Endothelial cell of umbilical vein (primary cell): ENCODE data around the gene KCNQ5. TPM values are rescaled to one million over a fixed set of nuclear protein-coding genes. Genes with fewer than 3 reads are reported as not detected.

ENCODE experiments used
- BruUV-seq: library from RNA; stranded (reverse); fragments of 400-500 nt; replicated peaks from 2 replicates; lab custom pipeline; 2021; lab: Mats Ljungman, UMichigan
- CTCF ChIA-PET: fragments of 300-600, 350-600 bp; sonication (Branson Sonifier 250); formaldehyde crosslinking; loops from one replicate; lab custom pipeline; 2021; ENCODE audit warnings: antibody characterized with exemption, inconsistent platforms; lab: Charles Lee
- POLR2A ChIA-PET: fragments of 300-600, 350-600 bp; sonication (Branson Sonifier 250); formaldehyde crosslinking; loops from one replicate; lab custom pipeline; 2021; ENCODE audit warnings: antibody characterized with exemption, inconsistent platforms; lab: Charles Lee
- DNase-seq: peaks from one replicate; pipeline ENCODE4 v3.0.0-alpha.2; 2011; ENCODE audit warnings: low read depth, low spot score
- FAIRE-seq: peaks from 2 replicates; lab custom pipeline; 2011; peaks lifted over from hg19 to GRCh38; lab: Jason Lieb, UNC
- H2AFZ ChIP-seq: 2 replicates; pipeline ENCODE4 v1.6.0; 2012; ENCODE audit warnings: low read depth, low read length, control low read depth, inconsistent platforms
- H3K27ac ChIP-seq: 2 replicates; pipeline ENCODE4 v1.5.1; 2011; ENCODE audit warnings: low read depth, mild to moderate bottlenecking, control low read depth, low read length, moderate library complexity; ENCODE audit not compliant: insufficient read depth
- H3K27me3 ChIP-seq, 2 experiments: 2 replicates each; pipeline versions ENCODE4 v1.6.0 to v1.6.1; 2011; ENCODE audit warnings: low read length in 2 of 2, mixed read lengths in 1 of 2; ENCODE audit not compliant: control insufficient read depth in 2 of 2, insufficient read depth in 2 of 2
- H3K36me3 ChIP-seq, 2 experiments: 2 replicates in 1 of 2; 3 replicates in 1 of 2; pipeline ENCODE4 v1.5.1; 2011; ENCODE audit warnings: low read length in 2 of 2, mild to moderate bottlenecking in 1 of 2, moderate library complexity in 1 of 2; ENCODE audit not compliant: control insufficient read depth in 2 of 2, insufficient read depth in 2 of 2; ENCODE audit errors: extremely low read depth in 1 of 2
- H3K4me1 ChIP-seq: 3 replicates; pipeline ENCODE4 v1.5.1; 2011; ENCODE audit warnings: mild to moderate bottlenecking, low read length; ENCODE audit not compliant: control insufficient read depth, insufficient read depth; ENCODE audit errors: extremely low read depth
- H3K4me2 ChIP-seq: 2 replicates; pipeline ENCODE4 v1.6.1; 2011; ENCODE audit warnings: low read length, control low read depth, mixed read lengths; ENCODE audit not compliant: insufficient read depth
- H3K4me3 ChIP-seq, 3 experiments: fragments of 200-600 bp in 1 of 3; sonication (generic), shearing (Covaris generic) in 1 of 3; replicated peaks in 1 of 3; 2 replicates each; pipeline ENCODE4 v1.5.1; 2011 to 2016; ENCODE audit warnings: control low read depth in 3 of 3, low read length in 3 of 3, mild to moderate bottlenecking in 2 of 3, inconsistent platforms in 1 of 3, low read depth in 1 of 3, moderate library complexity in 1 of 3; ENCODE audit not compliant: insufficient read depth in 1 of 3
- H3K79me2 ChIP-seq: 2 replicates; pipeline ENCODE4 v1.6.0; 2012; ENCODE audit warnings: low read length, inconsistent platforms; ENCODE audit not compliant: control insufficient read depth, insufficient read depth
- H3K9ac ChIP-seq: replicated peaks from 2 replicates; pipeline ENCODE3; 2011; ENCODE audit warnings: low read length, control low read depth; ENCODE audit not compliant: insufficient read depth; ENCODE audit errors: extremely low read depth
- H3K9me1 ChIP-seq: replicated peaks from 3 replicates; pipeline ENCODE4 v1.6.0; 2011; ENCODE audit warnings: mild to moderate bottlenecking, low read length; ENCODE audit not compliant: control insufficient read depth, insufficient read depth; ENCODE audit errors: extremely low read depth
- H3K9me3 ChIP-seq: replicated peaks from 2 replicates; pipeline ENCODE4 v1.5.1; 2012; ENCODE audit warnings: low read length, inconsistent platforms; ENCODE audit not compliant: control insufficient read depth, insufficient read depth
- H4K20me1 ChIP-seq: replicated peaks from 2 replicates; pipeline ENCODE3; 2011; ENCODE audit warnings: mild to moderate bottlenecking, low read length; ENCODE audit not compliant: control insufficient read depth, insufficient read depth; ENCODE audit errors: extremely low read depth
- EZH2 ChIP-seq: IDR thresholded peaks from 2 replicates; pipeline ENCODE4 v1.6.1; 2012; ENCODE audit warnings: borderline replicate concordance, low read depth, mild to moderate bottlenecking, moderate library complexity, low read length, inconsistent platforms; ENCODE audit not compliant: severe bottlenecking
- FOS ChIP-seq: IDR thresholded peaks from 2 replicates; pipeline ENCODE4 v1.6.1; 2011; ENCODE audit warnings: mild to moderate bottlenecking, low read length, moderate library complexity, borderline replicate concordance; ENCODE audit not compliant: insufficient read depth
- GATA2 ChIP-seq: IDR thresholded peaks from 2 replicates; pipeline ENCODE4 v1.7.0; 2011; ENCODE audit warnings: low read depth, mild to moderate bottlenecking, moderate library complexity, mixed read lengths, low read length; ENCODE audit not compliant: insufficient read length, insufficient read depth
- JUN ChIP-seq: IDR thresholded peaks from 2 replicates; pipeline ENCODE4 v1.6.1; 2011; ENCODE audit warnings: borderline replicate concordance, low read depth; ENCODE audit not compliant: insufficient read length, insufficient read depth
- MYC ChIP-seq: IDR thresholded peaks from one replicate; pipeline ENCODE4 v1.6.1; 2011; ENCODE audit warnings: mild to moderate bottlenecking, low read depth, low read length
- POLR2A ChIP-seq: IDR thresholded peaks from 2 replicates; pipeline ENCODE4 v1.6.1; 2012; ENCODE audit warnings: low read depth, mild to moderate bottlenecking, control low read depth, low read length
- POLR2AphosphoS5 ChIP-seq: IDR thresholded peaks from 2 replicates; pipeline ENCODE4 v1.6.1; 2012; ENCODE audit warnings: low read depth, mild to moderate bottlenecking, control low read depth, low read length, moderate library complexity; ENCODE audit not compliant: insufficient read depth
- dilution Hi-C: fragments of 300-500 bp; cut with MboI; formaldehyde crosslinking; loops from one replicate; pipeline ENCODE4 v1.15.0; 2019; ENCODE audit warnings: low sequenced_read_pairs; ENCODE audit not compliant: extremely low pct_ligation_motif_present
- intact Hi-C: fragments of 100-400 bp; cut with micrococcal nuclease; formaldehyde crosslinking; loops from one replicate; pipeline ENCODE4 v1.10.0; 2022
- polyA plus RNA-seq, 4 experiments: library from polyadenylated mRNA; depleted of rRNA in 3 of 4; stranded (reverse) in 3 of 4; unstranded in 1 of 4; fragments of >200 nt; gene quantifications; 2 replicates each; pipeline versions ENCODE4 v1.2.1 to v1.2.3, GENCODE V29; 2011 to 2012; ENCODE audit warnings: missing spikeins in 1 of 4
- total RNA-seq: library from RNA; stranded (reverse); gene quantifications from 2 replicates; pipeline ENCODE4 v1.2.3, GENCODE V29; 2021
- TF ChIP-seq, protein P1 (sequence below), 2 donors: IDR thresholded peaks; 1 replicate in 1 of 2; 2 replicates in 1 of 2; pipeline ENCODE4 v1.5.1; 2011; ENCODE audit warnings: low read length in 2 of 2, mild to moderate bottlenecking in 2 of 2, moderate library complexity in 2 of 2, control low read depth in 1 of 2, inconsistent platforms in 1 of 2, low read depth in 1 of 2; ENCODE audit not compliant: insufficient read depth in 1 of 2; ENCODE audit errors: extremely low read depth in 1 of 2
- TF ChIP-seq, protein P2 (sequence below): IDR thresholded peaks from 2 replicates; pipeline ENCODE4 v1.6.1; 2011; ENCODE audit not compliant: insufficient read depth, insufficient read length

Gene KCNQ5
- total and polyA plus RNA-seq, 2 donors (not counting 3 experiments of a cell fraction or from before 2014, with no cell fraction given) = 0.22 TPM; not detected in 1

DNA sequence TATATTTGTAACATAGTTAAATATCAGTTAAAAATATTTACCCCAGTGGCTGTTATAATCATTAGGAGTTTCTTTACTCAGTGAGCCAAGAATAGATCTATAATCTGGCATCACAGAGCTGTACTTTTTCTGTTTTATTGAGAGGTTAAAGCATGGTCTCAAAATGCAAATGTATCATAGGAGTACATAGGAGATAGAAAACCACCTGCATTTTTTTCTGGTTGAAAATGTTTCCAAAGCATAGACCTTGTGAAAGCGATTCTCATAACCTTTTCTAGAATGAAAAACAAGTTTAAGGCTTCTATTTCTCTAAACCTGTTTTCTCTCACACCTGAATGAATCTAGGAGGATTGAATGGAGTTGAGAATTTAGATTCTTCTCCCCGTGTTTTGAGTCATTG is 14.4 kb downstream of the KCNQ5 start:
- Histone ChIP-seq H4K20me1 (no peaks in the 10 kb centered on the region), H3K9me1 (no peaks in the 10 kb centered on the region), H3K36me3 (no peaks in the 10 kb centered on the region), H3K9me3 (no peaks in the 10 kb centered on the region), H2AFZ (no peak overlapping the region), H3K4me2 (no peak overlapping the region), H3K9ac (no peak overlapping the region), H3K27me3 (peaks cover 0 to 3% of the 10 kb centered on the region in 2 experiments), H3K27ac (no peak overlapping the region), H3K4me1 (no peaks in the 10 kb centered on the region), H3K4me3 (no peak overlapping the region), H3K79me2 (no peaks in the 10 kb centered on the region)
- ChIA-PET POLR2A (no interaction called here), CTCF (interaction anchor here (0.7 to 1.0 kb wide), 3 partner anchors 14 to 546 kb away, joined by 3 to 4 read pairs (median 3); no protein-coding TSS in a partner anchor)
- FAIRE-seq (no peak), DNase-seq (no peak)
- intact Hi-C loops (no loop called here), dilution Hi-C loops (no loop called here)
- no TSS peak for BruUV-seq
- TF ChIP-seq EZH2 (no peak), POLR2A (no peak), FOS (no peak), GATA2 (no peak)
- TF ChIP-seq, protein P1, sequence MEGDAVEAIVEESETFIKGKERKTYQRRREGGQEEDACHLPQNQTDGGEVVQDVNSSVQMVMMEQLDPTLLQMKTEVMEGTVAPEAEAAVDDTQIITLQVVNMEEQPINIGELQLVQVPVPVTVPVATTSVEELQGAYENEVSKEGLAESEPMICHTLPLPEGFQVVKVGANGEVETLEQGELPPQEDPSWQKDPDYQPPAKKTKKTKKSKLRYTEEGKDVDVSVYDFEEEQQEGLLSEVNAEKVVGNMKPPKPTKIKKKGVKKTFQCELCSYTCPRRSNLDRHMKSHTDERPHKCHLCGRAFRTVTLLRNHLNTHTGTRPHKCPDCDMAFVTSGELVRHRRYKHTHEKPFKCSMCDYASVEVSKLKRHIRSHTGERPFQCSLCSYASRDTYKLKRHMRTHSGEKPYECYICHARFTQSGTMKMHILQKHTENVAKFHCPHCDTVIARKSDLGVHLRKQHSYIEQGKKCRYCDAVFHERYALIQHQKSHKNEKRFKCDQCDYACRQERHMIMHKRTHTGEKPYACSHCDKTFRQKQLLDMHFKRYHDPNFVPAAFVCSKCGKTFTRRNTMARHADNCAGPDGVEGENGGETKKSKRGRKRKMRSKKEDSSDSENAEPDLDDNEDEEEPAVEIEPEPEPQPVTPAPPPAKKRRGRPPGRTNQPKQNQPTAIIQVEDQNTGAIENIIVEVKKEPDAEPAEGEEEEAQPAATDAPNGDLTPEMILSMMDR (IDR thresholded peaks at IDR 0.05; ENCODE audit: extremely low read depth in 1 of 2, insufficient read depth in 1 of 2, low read depth in 1 of 2, low read length in 2 of 2) = no peak
- TF ChIP-seq, protein P2, sequence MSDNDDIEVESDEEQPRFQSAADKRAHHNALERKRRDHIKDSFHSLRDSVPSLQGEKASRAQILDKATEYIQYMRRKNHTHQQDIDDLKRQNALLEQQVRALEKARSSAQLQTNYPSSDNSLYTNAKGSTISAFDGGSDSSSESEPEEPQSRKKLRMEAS = no peak

DNA sequence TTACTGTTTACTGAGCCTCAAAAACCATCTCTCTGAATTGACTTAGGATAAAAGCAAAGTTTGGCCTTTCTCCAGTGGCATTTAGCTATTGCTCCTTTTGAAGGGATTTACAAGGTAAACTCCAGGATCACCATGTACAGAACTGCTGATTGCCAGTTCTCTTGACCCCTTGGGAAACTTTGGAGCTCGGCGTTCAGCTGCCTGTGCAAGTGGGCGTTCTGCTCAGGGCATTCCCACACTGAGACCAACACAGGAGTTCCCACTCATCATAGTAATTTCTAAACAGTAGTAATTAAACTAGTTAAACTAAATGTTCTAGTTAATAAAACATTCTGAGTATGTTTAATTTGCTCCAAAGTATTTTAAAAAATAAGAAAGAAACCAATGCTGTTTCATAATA is 14.9 kb downstream of the KCNQ5 start:
- FAIRE-seq = no peak
- BruUV-seq = no TSS peak
- no peak for TF ChIP-seq EZH2
- TF ChIP-seq, protein P2 = no peak
- no peak for TF ChIP-seq POLR2AphosphoS5
- no peak for TF ChIP-seq FOS
- TF ChIP-seq GATA2 = no peak
- no peak for TF ChIP-seq MYC
- TF ChIP-seq, protein P1 (IDR thresholded peaks at IDR 0.05; ENCODE audit: extremely low read depth in 1 of 2, insufficient read depth in 1 of 2, low read depth in 1 of 2, low read length in 2 of 2) = no peak
- no peak for TF ChIP-seq POLR2A
- TF ChIP-seq JUN = no peak
- H3K36me3 ChIP-seq = no peaks in the 10 kb centered on the region
- H4K20me1 ChIP-seq = no peaks in the 10 kb centered on the region
- no peaks in the 10 kb centered on the region for H3K79me2 ChIP-seq
- no peak overlapping the region for H3K9ac ChIP-seq
- no peak for DNase-seq
- ChIA-PET POLR2A (no interaction called here), CTCF (interaction anchor here (0.7 to 1.0 kb wide), 2 partner anchors 13 to 20 kb away, joined by 3 read pairs; no protein-coding TSS in a partner anchor)
- peaks cover 0 to 4% of the 10 kb centered on the region in 2 experiments for H3K27me3 ChIP-seq
- dilution Hi-C loops (no loop called here), intact Hi-C loops (no loop called here)
- no peak overlapping the region for H2AFZ ChIP-seq
- no peaks in the 10 kb centered on the region for H3K9me1 ChIP-seq
- H3K27ac ChIP-seq = no peak overlapping the region
- no peaks in the 10 kb centered on the region for H3K9me3 ChIP-seq
- no peak overlapping the region for H3K4me3 ChIP-seq
- no peak overlapping the region for H3K4me2 ChIP-seq
- no peaks in the 10 kb centered on the region for H3K4me1 ChIP-seq
